ENCODE results near the gene SNED1.

DNA sequence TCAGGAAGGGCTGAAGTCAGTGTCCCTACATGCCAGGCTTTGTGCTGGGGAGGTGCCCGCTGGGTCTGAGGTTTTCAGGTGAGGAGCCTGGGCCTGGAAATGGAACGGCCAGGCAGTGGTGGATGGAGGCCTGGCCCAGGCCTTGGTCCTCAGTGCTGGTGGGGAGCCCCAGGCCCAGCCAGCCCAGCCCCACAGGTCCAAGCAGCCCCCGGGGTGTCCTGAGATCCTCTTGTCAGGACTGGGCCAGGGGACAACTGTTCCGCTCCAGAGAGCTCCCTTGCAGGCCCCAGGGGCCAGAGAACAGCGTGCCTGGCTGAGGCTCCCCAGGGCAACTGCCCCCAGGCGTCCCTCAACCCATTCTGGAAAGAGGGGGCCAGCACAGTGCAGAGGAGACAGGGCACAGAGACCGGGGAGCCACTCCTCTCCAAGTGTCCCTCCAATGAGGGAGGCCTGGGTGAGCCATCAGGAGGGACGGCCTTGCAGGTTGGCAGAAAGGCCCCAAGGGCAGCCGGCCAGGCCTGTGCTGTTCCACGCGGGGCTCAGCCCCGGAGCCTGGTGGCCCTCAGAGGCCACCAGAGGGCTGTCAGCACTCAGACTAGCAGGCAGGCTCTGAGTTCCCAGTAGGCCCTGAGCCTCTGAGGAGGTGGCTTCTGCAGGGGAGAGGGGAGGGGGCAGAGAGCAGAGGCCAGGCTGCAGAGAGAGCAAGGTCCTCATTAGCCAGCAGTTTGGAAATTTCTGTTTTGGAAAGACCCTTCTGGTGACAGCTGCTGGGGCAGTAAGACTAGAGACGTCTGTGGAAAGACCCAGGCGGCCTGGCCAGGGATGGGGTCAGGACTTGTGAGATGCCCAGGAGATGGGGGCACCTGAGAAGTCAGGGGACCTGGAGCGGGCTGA, 29.4 kb upstream of the SNED1 start:
- TF ChIP-seq POLR2AphosphoS5 (IDR thresholded peaks at IDR 0.05; ENCODE audit: borderline replicate concordance, low read depth, low read length) (no peak), EZH2 (IDR thresholded peaks at IDR 0.05) (no peak)
